ENCODE results near the gene BCL2A1. TPM values are rescaled to one million over a fixed set of nuclear protein-coding genes. Genes with fewer than 3 reads are reported as not detected.

Gene BCL2A1
- total RNA-seq, 2 experiments from 2014 or later = 2.2 to 2.3 TPM

DNA sequence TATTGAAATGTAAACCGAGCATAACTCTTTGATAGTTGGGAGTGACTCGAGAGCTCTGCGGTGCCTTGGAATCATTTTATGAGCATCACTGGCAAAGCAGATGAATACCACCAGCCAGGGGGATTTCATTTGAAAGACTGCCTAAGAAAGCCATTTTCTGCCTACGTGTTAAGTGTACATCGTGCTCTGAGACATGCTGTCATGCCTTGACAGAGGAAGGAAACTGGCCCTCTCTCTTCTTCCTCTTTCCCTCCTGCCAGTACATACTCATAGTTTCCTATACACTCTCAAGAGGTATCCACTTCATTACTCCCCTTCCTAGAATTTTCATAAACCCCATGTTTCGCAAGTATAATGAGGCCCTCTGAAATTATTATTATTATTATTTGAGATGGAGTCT lies 8.8 kb downstream of the BCL2A1 start:
- H3K9me3 ChIP-seq (ENCODE audit: low read length) = no peaks in the 10 kb centered on the region
- no peak overlapping the region for H2AFZ ChIP-seq (ENCODE audit: low read length)
- intact Hi-C loops (cut with micrococcal nuclease; ENCODE audit: unreplicated experiment) = no loop called here
- H3K36me3 ChIP-seq (ENCODE audit: insufficient read depth, low read length) = no peaks in the 10 kb centered on the region
- H3K4me1 ChIP-seq (ENCODE audit: insufficient read depth, low read length, poor library complexity, severe bottlenecking) = peaks cover 10% of the 10 kb centered on the region
- no peaks in the 10 kb centered on the region for H3K79me2 ChIP-seq (ENCODE audit: insufficient read depth, low read depth, low read length)
- TF ChIP-seq, protein P1, sequence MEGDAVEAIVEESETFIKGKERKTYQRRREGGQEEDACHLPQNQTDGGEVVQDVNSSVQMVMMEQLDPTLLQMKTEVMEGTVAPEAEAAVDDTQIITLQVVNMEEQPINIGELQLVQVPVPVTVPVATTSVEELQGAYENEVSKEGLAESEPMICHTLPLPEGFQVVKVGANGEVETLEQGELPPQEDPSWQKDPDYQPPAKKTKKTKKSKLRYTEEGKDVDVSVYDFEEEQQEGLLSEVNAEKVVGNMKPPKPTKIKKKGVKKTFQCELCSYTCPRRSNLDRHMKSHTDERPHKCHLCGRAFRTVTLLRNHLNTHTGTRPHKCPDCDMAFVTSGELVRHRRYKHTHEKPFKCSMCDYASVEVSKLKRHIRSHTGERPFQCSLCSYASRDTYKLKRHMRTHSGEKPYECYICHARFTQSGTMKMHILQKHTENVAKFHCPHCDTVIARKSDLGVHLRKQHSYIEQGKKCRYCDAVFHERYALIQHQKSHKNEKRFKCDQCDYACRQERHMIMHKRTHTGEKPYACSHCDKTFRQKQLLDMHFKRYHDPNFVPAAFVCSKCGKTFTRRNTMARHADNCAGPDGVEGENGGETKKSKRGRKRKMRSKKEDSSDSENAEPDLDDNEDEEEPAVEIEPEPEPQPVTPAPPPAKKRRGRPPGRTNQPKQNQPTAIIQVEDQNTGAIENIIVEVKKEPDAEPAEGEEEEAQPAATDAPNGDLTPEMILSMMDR (conservative IDR thresholded peaks at IDR 0.05; ENCODE audit: low read length) = no peak
- no peak for TF ChIP-seq EZH2phosphoT487 (IDR thresholded peaks at IDR 0.05; ENCODE audit: borderline replicate concordance, low read depth, low read length)
- H3K9me2 ChIP-seq (ENCODE audit: insufficient read depth, low read length) = no peaks in the 10 kb centered on the region
- H4K20me1 ChIP-seq (ENCODE audit: insufficient read depth, low read length) = no peaks in the 10 kb centered on the region
- H3K4me3 ChIP-seq (ENCODE audit: low read depth, low read length, poor library complexity, severe bottlenecking) = no peak overlapping the region
- no peak for DNase-seq (ENCODE audit: low spot score)
- H3K4me2 ChIP-seq (ENCODE audit: low read length) = no peak overlapping the region
- POLR2A ChIA-PET = no interaction called here
- no peak overlapping the region for H3K27ac ChIP-seq (ENCODE audit: low read depth, low read length, poor library complexity, severe bottlenecking)
- no TSS peak for BruUV-seq (replicated peaks)
- CTCF ChIA-PET (ENCODE audit: unreplicated experiment) = no interaction called here

DNA sequence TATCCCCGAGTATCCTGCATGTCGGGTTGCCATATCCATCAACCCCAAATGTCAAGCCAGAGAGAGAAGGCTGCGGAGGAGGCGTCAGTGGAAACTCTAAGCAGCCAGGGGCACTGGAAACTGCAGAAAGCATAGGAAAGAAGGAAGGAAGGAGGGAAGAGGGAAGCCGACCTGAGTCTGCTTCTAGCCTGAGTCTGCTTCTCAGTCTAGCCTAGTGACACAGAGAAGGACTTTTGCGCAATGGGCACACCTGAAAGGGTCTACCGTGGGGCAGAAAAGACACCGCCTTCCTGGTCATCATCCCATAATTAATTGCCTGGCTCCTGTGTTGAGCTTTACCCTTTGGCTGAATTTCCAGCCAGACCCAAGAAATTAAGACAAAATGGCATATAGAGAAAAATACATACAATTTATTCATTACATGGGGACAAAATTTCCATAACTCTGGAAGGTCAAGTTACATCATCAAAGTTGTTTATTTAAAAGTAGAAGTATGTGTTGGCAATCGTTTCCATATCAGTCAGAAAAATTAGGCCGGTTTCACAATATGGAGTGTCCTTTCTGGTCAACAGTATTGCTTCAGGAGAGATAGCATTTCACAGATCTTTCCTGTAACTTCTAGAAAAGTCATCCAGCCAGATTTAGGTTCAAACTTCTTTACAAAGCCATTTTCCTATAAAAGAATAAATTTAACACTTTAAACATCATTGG lies 10.3 kb downstream of the BCL2A1 start:
- no peak for DNase-seq (ENCODE audit: low spot score)
- CTCF ChIA-PET (ENCODE audit: unreplicated experiment) = no interaction called here
- no peak overlapping the region for H3K27ac ChIP-seq (ENCODE audit: low read depth, low read length, poor library complexity, severe bottlenecking)
- no peaks in the 10 kb centered on the region for H3K79me2 ChIP-seq (ENCODE audit: insufficient read depth, low read depth, low read length)
- POLR2A ChIA-PET = interaction anchor here (0.7 kb wide), 1 partner anchor 9 kb away, joined by 3 read pairs; no protein-coding TSS in a partner anchor
- H4K20me1 ChIP-seq (ENCODE audit: insufficient read depth, low read length) = no peaks in the 10 kb centered on the region
- H3K4me1 ChIP-seq (ENCODE audit: insufficient read depth, low read length, poor library complexity, severe bottlenecking) = peaks cover 4% of the 10 kb centered on the region
- H2AFZ ChIP-seq (ENCODE audit: low read length) = no peak overlapping the region
- no TSS peak for BruUV-seq (replicated peaks)
- H3K4me3 ChIP-seq (ENCODE audit: low read depth, low read length, poor library complexity, severe bottlenecking) = no peak overlapping the region
- intact Hi-C loops (cut with micrococcal nuclease; ENCODE audit: unreplicated experiment) = no loop called here
- H3K9me3 ChIP-seq (ENCODE audit: low read length) = no peaks in the 10 kb centered on the region
- no peaks in the 10 kb centered on the region for H3K36me3 ChIP-seq (ENCODE audit: insufficient read depth, low read length)
- TF ChIP-seq, protein P1 (conservative IDR thresholded peaks at IDR 0.05; ENCODE audit: low read length) = no peak
- no peak for TF ChIP-seq EZH2phosphoT487 (IDR thresholded peaks at IDR 0.05; ENCODE audit: borderline replicate concordance, low read depth, low read length)
- H3K4me2 ChIP-seq (ENCODE audit: low read length) = no peak overlapping the region
- H3K9me2 ChIP-seq (ENCODE audit: insufficient read depth, low read length) = no peaks in the 10 kb centered on the region

DNA sequence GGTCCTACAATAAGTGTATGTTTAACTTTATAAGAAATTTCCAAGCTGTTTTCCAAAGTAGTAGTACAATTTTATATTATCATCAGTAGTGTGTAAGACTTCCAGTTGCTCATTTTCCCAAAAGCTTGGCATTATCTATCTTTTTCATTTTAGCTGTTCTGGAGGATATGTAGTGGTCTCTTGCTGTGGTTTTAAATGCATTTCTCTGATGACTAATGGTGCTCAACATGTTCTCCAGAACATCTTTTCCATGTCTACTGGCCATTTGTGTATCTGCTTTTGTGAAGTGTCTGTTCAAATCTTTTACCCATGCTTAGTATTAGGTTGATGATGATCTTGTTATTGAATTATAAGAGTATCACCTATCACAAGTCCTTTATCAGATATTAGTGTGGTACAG lies 13.3 kb downstream of the BCL2A1 start:
- no peak overlapping the region for H3K27ac ChIP-seq (ENCODE audit: low read depth, low read length, poor library complexity, severe bottlenecking)
- ChIA-PET CTCF (ENCODE audit: unreplicated experiment) (no interaction called here), POLR2A (interaction anchor here (0.6 to 2.4 kb wide), 3 partner anchors 10 to 56 kb away, joined by 3 to 7 read pairs (median 3); no protein-coding TSS in a partner anchor)
- no TSS peak for BruUV-seq (replicated peaks)
- H3K79me2 ChIP-seq (ENCODE audit: insufficient read depth, low read depth, low read length) = no peaks in the 10 kb centered on the region
- H4K20me1 ChIP-seq (ENCODE audit: insufficient read depth, low read length) = no peaks in the 10 kb centered on the region
- H3K9me3 ChIP-seq (ENCODE audit: low read length) = no peaks in the 10 kb centered on the region
- intact Hi-C loops (cut with micrococcal nuclease; ENCODE audit: unreplicated experiment) = no loop called here
- no peak for DNase-seq (ENCODE audit: low spot score)
- no peaks in the 10 kb centered on the region for H3K36me3 ChIP-seq (ENCODE audit: insufficient read depth, low read length)
- H2AFZ ChIP-seq (ENCODE audit: low read length) = no peak overlapping the region
- H3K4me3 ChIP-seq (ENCODE audit: low read depth, low read length, poor library complexity, severe bottlenecking) = no peak overlapping the region
- TF ChIP-seq, protein P1 (conservative IDR thresholded peaks at IDR 0.05; ENCODE audit: low read length) = no peak
- peaks cover 17% of the 10 kb centered on the region for H3K4me1 ChIP-seq (ENCODE audit: insufficient read depth, low read length, poor library complexity, severe bottlenecking)
- H3K9me2 ChIP-seq (ENCODE audit: insufficient read depth, low read length) = no peaks in the 10 kb centered on the region
- no peak overlapping the region for H3K4me2 ChIP-seq (ENCODE audit: low read length)
